ENCODE measurements around the gene LCA5L.

DNA sequence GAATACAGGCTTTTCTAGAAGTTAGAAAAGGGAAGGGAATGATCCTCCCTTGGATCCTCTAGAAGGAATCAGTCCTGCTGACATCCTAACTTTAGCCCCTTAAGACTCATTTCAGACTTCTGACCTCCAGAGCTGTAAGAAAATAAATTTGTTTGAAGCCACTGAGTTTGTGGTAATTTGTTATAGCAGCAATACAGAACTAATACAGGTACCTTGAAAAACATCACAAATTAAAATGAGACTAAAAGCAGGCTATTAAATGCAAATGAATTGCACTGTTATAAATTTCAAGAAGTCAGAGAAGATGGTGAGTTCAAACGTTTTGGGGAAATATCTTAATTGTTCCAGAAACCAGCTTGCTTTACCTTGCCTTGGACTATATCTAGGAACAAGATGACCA lies 6.3 kb downstream of the LCA5L start:
- TF ChIP-seq, protein P1, sequence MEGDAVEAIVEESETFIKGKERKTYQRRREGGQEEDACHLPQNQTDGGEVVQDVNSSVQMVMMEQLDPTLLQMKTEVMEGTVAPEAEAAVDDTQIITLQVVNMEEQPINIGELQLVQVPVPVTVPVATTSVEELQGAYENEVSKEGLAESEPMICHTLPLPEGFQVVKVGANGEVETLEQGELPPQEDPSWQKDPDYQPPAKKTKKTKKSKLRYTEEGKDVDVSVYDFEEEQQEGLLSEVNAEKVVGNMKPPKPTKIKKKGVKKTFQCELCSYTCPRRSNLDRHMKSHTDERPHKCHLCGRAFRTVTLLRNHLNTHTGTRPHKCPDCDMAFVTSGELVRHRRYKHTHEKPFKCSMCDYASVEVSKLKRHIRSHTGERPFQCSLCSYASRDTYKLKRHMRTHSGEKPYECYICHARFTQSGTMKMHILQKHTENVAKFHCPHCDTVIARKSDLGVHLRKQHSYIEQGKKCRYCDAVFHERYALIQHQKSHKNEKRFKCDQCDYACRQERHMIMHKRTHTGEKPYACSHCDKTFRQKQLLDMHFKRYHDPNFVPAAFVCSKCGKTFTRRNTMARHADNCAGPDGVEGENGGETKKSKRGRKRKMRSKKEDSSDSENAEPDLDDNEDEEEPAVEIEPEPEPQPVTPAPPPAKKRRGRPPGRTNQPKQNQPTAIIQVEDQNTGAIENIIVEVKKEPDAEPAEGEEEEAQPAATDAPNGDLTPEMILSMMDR (IDR thresholded peaks at IDR 0.05; ENCODE audit: poor library complexity) = no peak
- no peak for TF ChIP-seq EZH2phosphoT487 (IDR thresholded peaks at IDR 0.05; ENCODE audit: low read depth, severe bottlenecking, unreplicated experiment)

Data from hepatocyte (in vitro differentiated cells).